Amygdala (tissue), 56 donors: ENCODE data around the gene ATP1A1.
A peak's percentile ranks its signal among the peaks of the same experiment; 100 is the strongest.

Experiments
- DNase-seq, 56 donors: peaks; one replicate each; lab custom pipeline; 2025; lab: John Stamatoyannopoulos, UW

Gene ATP1A1

DNA sequence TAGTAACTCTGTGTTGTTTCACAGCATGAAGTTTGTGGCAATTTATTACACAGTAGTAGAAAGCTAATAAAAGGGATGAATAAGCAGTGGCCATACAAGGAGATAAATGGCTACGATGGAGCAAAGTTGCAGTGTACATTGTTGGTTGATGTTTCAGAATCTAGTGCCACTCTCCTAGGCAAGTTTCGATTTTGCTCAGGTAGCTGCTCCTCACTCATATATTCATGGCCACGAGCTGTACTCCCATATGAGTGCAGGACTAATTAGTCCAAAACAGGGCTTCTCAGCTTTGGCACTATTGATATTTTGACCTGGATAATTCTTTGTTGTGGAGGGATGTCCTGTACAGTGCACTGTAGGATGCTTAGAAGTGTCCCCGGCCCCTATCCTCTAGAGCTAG lies 30.0 kb upstream of the ATP1A1 start:
- DNase-seq, result no peak

DNA sequence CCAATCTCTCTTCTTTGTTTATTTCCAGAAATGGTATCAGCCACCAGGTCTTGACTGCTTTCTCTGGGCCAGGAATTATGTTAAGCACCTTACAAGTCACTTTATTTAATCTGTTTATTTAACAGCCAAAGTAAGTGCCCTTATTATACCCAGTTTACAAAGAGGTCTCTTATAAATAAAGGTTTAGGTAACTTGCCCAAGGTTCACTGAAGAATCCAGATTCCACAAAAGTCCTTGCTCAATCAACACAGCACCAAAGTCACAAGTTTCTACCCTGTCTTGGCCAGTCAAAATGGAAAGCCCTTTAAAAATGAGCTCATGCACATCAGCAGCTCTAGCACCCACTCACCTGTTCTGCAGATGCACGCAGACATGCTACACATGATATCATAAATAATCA lies 28.0 kb upstream of the ATP1A1 start:
- DNase-seq, result no peak

DNA sequence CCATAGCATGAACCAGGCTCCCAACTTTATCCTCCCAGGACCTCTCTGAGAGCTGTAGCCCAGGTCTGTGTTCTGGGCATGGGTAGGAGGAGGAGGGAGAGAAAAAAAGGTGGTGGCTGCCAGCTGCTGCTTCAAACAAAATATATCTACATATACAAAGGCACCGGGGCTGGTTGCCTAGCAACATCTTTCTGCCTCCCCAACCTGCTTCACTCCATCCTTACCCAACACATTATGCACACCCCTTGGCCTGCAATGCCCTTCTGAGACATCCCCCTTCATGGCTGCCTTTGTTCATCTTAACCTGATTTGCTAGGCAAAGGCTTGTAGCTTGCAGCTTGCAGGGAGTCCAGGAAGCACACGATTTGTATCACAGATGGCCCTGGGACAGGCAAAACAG lies 27.2 kb upstream of the ATP1A1 start:
- peak in 3 of 56 donors; percentile 4 to 18 (median 5) for DNase-seq

DNA sequence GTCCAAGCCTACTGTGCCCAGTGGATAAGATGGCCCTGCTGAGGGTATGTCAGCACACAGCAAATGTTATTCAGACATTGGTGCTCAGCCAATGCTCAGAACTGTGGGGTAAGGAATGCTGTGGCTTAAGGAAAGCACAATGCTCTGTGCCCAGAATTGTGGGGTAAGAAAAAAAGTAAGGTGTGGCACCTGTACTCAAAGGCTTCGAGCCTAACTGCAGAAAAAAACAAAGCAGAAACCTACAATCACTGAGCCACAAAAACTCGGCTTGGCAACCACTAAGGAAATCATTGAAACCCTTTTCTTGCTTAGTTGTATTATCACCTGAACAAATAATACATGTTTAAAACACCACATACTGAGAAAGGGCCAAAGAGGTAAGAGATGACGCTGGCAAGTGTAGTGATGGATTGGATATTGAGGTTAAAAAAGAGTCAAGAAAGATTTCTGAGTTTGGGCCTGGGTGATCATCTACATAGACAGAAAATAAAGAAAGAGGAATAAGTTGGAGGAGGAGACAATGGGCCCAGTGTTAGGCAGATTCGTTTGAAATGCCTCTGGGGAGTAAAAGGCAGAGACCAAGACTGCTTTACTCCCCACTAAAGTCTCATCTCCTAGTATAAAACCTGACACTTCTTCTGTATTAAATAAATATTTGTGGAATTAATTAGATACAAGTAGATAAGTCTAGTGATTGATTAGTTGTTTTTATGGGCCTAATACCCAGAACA lies 25.9 kb upstream of the ATP1A1 start:
- DNase-seq, result no peak

DNA sequence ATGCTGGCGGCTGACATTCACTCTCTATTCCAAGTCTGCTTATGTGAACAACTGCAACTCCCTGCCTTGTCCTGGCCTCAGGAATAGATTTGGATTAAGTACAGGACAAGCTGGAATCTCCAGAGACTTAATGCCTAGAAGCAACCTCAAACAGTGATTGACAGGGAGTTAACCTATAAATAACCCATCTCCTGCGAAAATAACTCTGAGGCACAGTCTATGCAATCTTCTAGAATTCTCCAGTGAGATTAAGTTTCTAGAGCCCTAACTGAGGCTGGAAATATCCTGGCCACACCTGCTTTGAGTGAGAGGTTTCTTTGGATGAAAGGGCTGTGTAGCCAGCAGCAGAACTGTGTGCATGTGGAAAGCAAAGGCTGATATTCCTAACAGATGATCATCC lies 25.3 kb upstream of the ATP1A1 start:
- DNase-seq, result no peak

DNA sequence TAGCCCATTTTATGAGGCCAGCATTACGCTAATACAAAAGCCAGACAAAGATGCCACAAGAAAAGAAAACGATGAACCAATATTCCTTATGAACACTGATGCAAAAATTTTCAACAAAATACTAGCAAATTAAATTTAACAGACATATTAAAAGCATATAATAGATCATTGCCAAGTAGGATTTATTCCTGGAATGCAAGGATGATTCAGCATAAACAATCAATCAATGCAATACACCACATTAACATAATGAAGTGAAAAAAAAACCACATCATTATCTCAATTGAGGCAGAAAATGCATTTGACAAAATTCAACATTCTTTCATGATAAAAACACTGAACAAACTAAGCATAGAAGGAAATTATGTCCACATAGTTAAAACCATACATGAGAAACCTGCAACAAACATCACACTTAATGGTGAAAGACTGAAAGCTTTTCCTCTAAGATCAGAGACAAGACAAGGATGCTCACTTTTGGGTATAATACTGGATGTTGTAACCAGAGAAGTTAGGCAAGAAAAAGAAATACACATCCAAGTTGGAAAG lies 22.9 kb upstream of the ATP1A1 start:
- DNase-seq, result no peak

DNA sequence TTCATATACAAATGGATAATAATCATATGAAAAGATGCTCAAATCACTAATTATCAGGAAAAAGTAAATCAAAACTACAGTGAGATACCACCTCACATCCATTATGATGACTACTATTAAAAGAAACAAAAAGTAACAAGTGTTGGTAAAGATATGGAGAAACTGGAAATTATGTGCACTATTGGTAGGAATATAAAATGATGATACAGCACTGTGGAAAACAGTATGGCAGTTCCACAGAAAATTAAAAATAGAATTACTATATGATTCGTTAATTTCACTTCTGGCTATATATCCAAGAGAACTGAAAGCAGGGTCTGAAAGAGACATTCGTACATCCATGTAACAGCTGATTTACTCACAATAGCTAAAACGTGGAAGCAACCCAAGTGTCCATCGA lies 21.1 kb upstream of the ATP1A1 start:
- DNase-seq, result no peak

DNA sequence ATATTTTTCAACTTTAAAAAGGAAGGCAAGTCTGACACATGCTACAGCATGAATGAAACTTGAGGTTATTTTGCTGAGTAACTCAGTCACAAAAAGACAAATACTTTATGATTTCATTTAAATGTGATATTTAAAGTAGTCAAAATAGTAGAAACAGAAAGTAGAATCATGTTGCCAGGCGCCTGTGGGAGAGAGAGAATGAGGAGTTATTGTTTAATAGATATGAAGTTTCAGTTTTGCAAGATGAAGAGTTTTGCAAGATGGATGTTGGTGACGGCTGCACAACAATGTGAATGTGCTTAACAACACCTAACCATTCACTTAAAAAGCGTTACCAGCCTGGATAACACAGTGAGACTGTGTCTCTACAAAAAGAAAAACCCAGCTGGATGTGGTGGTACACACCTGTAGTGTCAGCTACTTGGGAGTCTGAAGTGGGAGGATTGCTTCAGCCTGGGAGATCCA lies 20.7 kb upstream of the ATP1A1 start:
- DNase-seq, result no peak

DNA sequence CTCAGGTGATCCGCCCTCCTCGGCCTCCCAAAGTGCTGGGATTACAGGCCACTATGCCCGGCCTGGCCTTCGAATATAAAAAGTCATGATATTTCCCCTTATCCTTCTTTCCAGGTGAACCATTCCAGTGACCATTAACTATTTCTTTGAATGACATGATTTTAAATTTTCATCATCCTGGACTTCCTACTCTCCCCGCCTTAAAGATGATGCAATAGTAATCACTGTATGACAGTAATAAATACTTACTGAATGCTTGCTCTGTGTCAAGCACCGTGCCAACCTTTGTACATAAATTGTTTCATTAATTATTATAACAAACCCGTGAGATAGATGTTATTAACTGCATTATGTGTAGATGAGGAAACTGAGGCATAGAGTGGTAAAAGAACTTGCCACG lies 19.9 kb upstream of the ATP1A1 start:
- DNase-seq, result no peak

DNA sequence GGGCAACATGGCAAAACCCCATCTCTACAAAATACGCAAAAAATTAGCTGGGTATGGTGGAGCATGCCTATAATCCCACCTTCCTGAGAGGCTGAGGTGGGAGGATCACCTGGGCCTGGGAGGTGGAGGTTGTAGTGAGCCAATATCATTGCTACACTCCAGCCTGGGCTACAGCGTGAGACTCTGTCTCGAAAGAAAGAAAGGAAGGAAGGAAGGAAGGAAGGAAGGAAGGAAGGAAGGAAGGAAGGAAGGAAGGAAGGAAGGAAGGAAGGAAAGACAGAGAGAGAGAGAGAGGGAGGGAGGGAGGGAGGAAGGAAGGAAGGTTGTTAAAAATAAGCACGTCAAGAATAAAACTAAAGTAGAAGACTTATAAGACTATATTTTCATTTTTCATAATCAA lies 17.0 kb upstream of the ATP1A1 start:
- DNase-seq, result no peak

DNA sequence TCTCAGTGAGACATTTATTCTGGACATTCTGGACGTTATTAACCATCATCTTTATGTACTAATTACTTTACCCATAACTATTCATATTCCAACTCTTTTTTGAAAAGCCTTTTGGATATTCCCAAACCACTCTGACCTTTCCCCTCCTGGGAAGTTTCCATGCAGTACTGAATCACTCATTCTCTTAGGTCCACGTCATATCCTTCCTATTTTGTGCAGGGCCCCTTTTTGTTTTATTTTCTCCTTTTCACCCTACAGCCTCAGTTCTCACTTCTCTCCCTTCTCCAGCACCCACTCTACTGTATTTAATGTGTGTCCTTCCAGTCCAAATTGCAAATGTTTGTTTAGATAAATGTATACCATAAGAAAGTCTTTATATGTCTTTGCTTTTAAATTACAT lies 16.4 kb upstream of the ATP1A1 start:
- DNase-seq, result no peak

DNA sequence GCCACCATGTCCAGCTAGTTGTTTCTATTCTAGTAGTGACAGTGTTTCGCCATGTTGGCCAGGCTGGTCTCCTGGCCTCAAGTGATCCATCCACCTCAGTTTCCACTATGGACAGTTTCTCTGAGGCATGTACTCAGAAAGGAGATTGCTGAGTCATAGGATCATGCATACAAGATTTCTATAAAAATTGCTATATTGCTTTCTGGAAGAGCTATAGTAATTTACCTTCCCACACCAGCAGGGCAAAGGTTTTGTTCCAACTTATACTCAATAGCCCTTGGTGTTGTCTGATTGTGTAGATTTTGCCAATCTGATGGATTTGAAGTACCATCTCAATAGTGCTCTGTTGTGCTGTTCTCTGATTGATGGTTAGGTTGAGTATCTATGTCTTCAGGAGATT lies 15.6 kb upstream of the ATP1A1 start:
- DNase-seq, result no peak

DNA sequence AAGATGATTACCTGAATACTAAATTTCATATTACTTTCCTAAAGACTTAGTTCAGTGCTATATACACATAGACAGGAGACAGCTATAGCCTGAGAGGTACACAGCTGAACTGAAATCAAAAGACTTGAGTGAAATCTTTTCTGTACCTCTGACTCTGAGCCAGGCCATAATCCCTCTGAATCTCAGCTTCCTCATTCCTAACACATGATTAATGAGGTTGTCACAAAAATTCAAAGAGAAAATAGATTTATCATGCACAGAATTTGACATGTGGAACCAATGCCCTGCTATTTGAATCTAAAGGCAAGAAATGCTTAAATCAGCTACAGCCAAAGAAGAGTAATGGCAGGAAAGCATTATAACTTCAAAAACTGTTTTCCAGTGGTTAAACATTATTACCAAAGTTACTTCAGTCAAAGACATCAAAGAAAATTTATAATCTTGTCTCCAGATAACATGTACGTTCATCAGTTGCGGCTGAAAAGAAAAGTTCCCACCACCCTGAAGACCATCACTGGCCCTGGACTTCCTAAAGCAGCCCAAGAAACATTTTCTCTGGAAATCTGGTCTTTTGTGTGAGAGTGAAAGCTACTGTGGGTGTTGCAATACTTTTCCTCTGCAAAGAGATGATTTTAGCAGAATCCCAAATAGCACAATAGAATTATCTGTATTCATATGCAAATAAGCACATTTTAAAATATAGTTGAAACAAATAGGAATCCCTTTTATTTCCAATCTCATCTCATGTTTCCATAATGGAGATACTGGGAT lies 13.8 kb upstream of the ATP1A1 start:
- no peak for DNase-seq

DNA sequence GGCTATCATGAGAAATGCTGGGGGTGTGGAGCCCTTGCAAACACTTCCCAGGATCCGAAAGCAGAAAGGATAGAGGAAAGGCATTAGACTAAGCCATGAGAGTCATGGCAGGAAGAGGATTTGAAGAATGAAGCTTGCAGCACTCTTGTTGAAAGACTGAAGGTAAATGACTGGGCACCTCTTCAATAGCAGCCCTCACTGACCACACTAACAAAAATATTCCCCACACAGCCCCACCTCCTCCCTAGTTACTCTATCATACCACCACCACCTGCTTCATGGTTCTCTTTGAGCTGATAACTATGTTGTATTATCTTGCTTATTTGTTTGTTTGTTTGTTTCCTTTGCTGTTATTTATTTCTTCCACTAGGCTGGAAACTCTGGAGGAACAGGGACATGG lies 13.2 kb upstream of the ATP1A1 start:
- no peak for DNase-seq

DNA sequence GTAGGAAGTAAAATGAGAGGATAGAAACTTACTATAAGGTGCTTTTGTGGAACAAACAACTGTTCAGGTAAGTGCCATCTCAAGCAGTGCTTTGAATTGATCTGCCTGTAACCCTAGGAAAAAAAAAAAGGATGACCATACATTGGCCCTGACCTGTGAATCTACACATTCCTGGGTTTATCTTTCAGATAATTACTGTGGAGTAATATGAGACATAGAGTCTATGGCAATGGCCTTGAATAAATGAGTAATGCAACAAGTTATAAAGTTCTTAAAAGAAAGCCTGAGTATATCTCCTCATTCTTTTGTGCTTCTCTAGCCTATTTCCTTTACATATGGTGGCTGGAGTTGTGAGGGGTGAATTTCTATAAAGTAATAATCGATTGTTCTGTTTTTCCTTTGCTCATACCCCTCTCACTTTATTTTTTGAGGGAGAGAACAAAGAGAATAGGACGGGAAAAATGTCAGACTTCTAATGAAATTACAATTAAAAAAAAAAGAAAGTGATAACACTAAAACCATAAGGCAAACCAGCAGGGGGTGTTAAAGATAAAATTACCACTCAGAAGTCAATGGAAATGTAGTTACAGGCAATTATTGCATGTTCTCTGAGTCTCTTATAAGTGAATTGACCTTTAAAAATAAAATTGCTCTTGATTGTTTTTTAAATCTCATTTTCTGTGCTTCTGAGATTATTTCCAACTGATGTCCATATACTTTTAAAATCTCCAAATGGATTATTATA lies 12.4 kb upstream of the ATP1A1 start:
- DNase-seq, result no peak

DNA sequence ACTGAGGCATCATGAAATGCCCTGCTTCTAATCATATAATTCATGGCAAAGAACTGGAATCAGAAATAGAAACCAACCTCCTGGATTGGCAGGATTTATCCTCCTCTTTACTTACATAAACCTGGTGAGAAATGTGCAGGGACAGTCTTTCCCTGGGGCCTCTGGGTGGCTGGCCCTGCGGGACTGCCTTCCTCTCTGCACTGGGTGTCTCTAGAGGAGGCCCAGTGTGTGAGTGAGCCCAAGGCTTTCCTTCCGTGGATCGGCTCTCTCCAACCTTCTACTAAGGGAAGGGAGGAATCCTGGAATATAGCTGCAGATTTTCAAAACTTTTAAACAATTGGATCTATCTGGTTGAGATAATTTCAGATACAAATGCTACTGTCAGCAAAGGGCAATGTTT lies 11.4 kb upstream of the ATP1A1 start:
- no peak for DNase-seq

DNA sequence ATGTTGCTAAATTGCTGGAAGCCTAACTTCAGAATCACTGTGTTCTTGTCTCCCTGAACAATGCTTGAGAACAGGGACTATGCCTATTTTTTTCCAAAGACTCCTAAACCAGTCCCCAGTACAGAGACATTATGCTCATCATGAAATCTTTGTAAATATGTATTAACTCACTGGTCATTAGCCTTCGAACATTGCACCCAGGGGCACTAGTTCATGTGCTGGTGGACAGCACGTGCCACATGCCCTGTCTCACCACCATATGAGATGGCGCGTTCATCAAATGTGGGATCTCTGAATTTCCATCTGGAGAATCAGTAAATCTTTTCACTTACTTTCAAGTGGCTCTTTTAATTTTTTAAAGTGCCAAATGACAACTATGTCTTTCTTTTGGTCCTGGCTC lies 11.0 kb upstream of the ATP1A1 start:
- no peak for DNase-seq

DNA sequence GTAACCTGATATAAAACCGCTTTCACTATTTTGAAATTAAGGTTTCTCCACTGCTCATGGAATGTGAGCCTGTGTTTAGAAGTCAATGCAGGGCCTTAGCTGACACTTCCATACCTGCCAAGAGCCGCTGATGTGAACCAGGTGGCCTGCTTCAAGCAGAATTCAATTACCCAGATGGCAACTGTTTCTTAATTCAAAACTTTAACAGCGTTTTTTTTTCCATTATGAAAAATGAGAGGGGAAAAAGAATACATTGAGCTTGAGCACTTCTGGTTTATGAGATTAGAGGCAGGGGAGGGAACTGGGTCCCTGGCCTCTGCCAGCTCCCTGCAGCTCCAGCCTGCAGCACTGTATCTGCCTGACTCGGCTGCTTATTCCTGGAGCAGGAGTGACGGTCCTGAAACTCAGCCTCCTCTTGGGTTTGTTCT lies 7.7 kb upstream of the ATP1A1 start:
- no peak for DNase-seq

DNA sequence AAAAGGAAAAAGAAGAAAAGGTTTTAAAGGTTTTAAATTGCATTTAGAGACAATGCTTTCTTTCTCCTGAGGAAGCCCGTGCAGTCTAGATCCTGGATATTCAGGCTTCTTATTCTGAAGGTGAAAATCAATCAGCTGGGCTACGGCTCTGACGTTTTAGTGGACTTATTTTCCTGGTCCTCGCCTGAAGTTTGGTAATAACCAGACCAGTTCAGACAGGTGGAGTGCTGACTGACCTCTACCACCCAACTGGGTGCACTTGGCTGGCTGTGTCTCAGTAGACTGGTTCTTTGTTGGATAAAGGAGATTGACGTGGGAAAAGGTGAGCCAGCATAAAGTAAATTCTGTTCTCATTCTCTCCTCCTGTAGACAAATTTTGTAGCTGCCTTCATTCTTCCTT lies 7.2 kb upstream of the ATP1A1 start:
- DNase-seq, result no peak

DNA sequence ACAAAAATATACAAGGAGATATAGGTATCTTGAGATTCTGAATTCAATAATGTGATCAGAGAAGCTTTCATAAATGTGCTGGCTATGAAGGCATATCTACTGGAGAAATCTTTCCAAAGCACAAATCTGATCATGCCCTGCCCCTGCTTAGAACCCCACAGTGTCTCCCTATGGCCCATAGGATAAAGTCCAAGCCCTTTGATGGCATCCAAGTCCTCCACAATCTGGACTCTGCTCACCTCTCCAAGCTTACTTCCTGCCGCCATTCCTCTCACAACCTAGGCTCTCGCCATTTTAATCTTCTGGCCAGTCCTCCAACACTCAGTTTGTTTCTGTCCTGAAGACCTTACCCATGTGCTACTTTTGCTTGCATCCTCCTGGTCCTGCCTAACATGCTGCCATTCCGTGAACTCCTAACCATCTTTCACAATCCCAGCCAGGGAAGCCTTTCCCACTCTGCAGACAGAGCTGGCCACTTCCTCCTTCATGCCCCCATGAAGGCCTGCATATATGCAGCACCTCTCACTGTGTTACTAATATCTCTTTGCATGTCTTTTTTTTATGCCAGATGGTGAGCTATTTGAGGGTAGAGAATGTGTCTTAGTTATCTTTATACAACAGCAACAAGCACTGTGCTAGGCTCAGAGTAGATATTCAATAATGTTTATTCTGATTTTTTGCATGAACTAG lies 5.6 kb upstream of the ATP1A1 start:
- no peak for DNase-seq

DNA sequence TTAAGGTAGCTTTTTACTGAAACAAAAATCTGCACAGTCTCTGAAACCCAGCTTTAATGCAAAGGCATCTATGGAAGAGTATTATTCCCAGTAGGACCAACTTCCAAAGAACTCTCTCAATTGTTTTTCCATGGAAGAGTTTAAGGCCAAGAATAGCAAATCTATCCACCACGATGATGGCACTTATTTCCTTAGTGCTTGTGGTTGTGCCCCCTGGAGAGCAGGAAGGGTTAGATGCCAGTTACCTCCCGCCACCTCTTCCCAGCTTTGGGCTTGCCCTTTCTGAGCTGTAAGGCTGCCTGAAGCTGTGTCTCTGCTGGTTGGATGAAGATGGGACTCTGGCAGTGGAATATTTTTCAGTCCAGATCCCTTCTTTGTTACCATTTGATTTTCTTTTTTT lies 4.8 kb upstream of the ATP1A1 start:
- DNase-seq, result no peak
